Diencephalon (tissue), 1 donor: ENCODE measurements around the gene TRNT1. TPM values are rescaled to one million over a fixed set of nuclear protein-coding genes. Genes with fewer than 3 reads are reported as not detected.

ENCODE experiments used
- small RNA-seq: library from RNA; depleted of rRNA; stranded (forward); fragments of <200 nt; gene quantifications from one replicate; pipeline ENCODE3, GENCODE V24; 2014
- total RNA-seq: library from RNA; depleted of rRNA; stranded (reverse); fragments of >200 nt; gene quantifications from one replicate; pipeline ENCODE4 v1.2.3, GENCODE V29; 2014

TRNT1 gene
- total RNA-seq = 51.0 TPM

DNA sequence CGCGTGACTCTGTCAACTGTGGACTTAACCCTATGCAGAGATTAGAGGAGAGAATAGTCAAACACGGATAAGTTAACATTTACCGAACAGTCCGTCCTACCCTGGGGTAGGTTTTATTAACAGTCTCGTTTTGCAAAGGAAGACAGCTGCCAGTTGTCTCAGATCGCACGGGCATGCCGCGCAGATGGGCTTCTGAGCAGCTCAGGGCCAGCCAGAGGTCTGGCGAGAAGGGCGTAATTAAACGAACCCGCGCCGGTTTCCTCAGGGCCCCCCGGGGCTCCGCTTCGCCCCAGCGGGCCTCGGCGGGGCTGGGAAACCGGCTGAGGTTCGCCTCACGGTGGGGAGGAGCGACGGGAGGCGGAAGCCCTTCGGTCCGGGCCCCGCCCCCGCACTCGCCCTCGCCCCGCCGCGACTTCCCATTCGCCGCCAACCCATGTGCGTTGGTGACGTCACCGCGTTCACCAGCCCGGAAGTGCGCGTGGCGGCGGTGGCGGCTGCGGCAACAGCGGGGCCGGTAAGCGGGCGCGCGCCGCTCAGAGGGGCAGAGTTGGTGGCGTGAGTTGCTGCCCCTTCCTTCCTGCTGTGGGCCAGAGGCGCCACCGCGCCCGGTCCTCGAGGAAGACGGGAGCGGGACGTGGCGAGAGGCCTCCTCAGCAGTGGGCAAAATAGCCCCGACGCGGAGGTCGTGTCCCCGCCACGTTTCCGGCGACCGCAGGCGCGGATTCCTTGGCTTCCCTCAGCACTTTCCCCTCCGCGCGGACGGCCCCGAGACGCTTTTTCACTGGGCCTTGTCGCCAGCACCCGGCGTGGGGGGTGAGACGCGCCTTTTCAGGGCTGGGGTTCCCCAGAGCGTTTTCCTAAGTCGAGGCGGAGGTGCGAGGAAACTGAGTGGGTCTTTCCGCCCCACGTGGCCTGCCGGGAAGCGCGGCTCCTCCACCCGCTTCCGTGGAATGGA, at the start of gene TRNT1:
Gene TRNT1 (plus strand): TSS at position 464 of the 955 bp plus-strand sequence. CDS start 2,101 bp downstream, outside the sequence.

DNA sequence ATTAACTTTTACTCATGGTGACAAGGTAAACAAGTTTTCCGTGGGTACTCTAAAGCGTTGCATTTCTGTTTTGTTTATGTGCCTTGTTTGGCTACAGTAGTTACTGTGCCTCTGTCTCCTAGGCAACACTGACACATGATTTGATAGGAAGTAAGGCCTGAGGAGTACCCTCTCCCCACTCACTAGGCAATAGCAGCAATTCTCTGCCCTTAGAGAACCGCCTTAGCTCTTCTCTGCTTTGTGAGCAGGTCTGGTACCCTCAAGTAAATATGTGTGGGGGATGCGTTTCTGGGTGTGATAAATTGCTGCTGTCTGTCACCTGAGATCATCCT, 16.5 kb upstream of the TRNT1 start, which contains the start of gene IL5RA:
Gene IL5RA (minus strand): TSS at position 76 of the 332 bp plus-strand sequence. CDS start 5,390 bp downstream, outside the sequence.

DNA sequence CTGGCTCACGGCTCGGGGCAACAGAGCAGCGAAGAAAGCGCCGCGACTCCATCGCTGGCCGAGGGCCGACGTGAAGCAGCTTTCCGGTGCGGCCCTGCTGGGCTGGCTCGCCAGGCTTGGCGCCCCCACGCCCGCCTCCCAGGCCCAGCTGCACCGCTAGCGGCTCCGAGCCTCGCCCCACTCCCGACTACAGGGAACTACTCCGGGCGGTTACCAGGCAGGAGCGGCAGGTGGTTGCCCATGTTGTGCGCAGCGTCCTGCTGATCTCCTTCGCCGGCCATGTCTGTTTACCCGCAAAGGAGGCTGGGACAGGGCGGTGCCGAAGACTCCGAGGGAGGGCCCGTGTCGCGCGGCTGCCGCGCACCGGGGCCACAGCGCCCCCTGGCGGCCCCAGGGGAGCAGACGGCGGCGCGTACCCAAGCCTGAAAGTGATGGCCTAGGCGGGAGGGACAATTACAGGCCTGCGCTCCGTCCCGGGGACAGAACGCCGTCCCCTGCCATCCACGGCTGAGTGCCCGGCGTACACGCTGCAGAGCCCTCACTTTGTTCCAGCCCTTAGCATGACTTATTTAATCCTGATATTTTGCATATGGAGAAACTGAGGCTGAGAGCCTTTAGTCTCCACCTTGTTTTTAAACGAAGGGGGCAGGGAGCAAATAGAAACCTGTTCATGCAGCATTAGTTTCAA, 52.8 kb downstream of the TRNT1 start, which contains the start of gene CRBN:
Gene CRBN (minus strand): TSS at position 285 of the 688 bp plus-strand sequence. CDS start 4 bp downstream, at position 281.

Small RNA genes lying within 50 kb of the gene (small RNA-seq; reads per million reads assigned to genes)
- gene RF00416 = not detected

Other genes starting within 250 kb of the TRNT1 start
- gene IL5RA, start 16.6 kb upstream of the TRNT1 start, total RNA-seq = 11.1 TPM
- gene CRBN, start 52.8 kb downstream of the TRNT1 start, total RNA-seq = 107 TPM